Measurements from ENCODE around the gene DGCR6.
"Not testable (repeated sequence)": the region's sequence is repeated elsewhere in the genome, so short reads cannot be mapped to it uniquely, and the experiment has no call there.

DGCR6 gene

DNA sequence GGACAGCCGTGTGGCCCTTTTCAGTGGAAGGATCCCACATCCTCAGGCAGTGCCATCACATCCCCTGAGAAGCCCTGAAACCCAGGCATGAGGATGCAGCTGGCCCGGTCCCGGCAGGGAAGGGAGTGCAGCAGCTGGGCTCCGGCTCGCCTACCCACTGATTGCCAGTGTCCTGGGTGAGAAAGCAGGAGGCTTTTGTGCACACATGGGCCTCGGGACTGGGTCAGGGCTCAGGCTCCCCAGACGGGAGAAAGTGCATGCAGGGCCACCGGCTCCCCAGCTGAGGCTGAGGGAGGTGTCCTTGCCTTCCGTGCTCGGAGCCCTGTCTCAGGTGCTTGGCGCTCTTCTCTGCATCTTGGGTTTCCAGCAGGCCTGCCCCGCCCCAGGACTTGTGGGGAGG, 53.6 kb downstream of the DGCR6 start:
- not testable (repeated sequence) for H3K4me1 ChIP-seq (ENCODE audit: control insufficient read depth in 2 of 2, insufficient read depth in 2 of 2, low read length in 2 of 2); H3K9ac ChIP-seq (ENCODE audit: low read depth in 1 of 2, low read length in 2 of 2); H3K36me3 ChIP-seq (ENCODE audit: control insufficient read depth in 2 of 2, insufficient read depth in 2 of 2, low read length in 2 of 2); H3K4me3 ChIP-seq (ENCODE audit: low read length in 2 of 2); H3K27ac ChIP-seq (ENCODE audit: low read depth in 2 of 2, low read length in 2 of 2); H3K27me3 ChIP-seq (ENCODE audit: control insufficient read depth in 2 of 2, insufficient read depth in 2 of 2, low read length in 2 of 2); H3K9me3 ChIP-seq (ENCODE audit: control insufficient read depth in 2 of 2, low read length in 2 of 2)

DNA sequence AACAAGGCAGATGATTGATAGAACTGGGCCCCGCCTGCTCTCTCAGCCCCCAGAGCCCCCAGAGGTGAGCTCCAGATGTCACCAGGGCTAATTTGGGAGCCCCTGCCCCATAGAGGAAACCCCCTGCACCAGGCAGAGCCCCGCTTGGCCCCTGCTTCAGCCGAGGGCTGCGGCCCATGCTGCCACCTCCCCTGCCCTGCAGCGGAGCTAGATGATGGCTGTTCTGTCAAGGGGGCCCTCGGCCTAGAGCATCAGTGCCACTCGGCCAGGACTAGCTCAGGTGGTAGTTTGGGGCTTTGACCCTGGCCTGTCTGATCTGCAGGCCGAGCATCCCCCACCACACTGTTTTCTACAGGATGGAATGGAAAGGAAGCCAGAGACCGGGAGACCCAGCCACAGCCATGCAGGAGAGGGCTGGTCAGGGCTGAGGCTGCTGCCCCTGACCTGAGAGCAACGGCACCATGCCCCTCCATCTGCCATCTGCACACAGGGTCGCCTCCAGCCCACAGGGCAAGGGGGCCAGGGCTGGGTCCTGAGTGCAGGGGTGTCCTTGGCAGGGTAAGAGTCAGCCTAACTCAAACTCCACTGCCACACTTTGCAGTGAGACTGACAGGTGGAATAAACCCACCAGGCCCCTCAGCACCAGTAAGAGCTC, 54.2 kb downstream of the DGCR6 start:
- H3K4me3 ChIP-seq (ENCODE audit: low read length in 2 of 2); H3K9me3 ChIP-seq (ENCODE audit: control insufficient read depth in 2 of 2, low read length in 2 of 2); H3K27me3 ChIP-seq (ENCODE audit: control insufficient read depth in 2 of 2, insufficient read depth in 2 of 2, low read length in 2 of 2); H3K9ac ChIP-seq (ENCODE audit: low read depth in 1 of 2, low read length in 2 of 2); H3K36me3 ChIP-seq (ENCODE audit: control insufficient read depth in 2 of 2, insufficient read depth in 2 of 2, low read length in 2 of 2); H3K4me1 ChIP-seq (ENCODE audit: control insufficient read depth in 2 of 2, insufficient read depth in 2 of 2, low read length in 2 of 2); H3K27ac ChIP-seq (ENCODE audit: low read depth in 2 of 2, low read length in 2 of 2): not testable (repeated sequence)

DNA sequence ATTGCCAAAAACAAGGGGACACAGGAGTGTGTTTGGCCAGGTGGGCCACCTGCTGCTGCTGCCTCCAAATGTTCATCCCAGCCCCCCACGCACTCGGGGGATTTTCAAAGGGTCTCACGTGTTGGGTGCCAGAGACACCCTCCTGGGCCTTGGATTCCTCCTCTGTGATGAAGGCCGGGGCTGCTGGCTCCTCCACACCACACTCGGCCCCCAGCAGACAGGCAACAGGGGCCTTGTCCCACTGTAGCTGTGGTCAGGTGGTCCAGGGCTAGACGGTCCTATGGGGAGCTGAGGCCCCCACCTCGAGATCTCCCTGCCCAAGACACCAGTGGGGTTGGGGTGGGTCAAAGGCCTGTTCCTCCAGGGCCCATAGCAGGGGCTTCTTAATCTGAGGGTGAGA, 55.1 kb downstream of the DGCR6 start:
- not testable (repeated sequence) for H3K9ac ChIP-seq (ENCODE audit: low read depth in 1 of 2, low read length in 2 of 2); H3K27me3 ChIP-seq (ENCODE audit: control insufficient read depth in 2 of 2, insufficient read depth in 2 of 2, low read length in 2 of 2); H3K36me3 ChIP-seq (ENCODE audit: control insufficient read depth in 2 of 2, insufficient read depth in 2 of 2, low read length in 2 of 2); H3K9me3 ChIP-seq (ENCODE audit: control insufficient read depth in 2 of 2, low read length in 2 of 2); H3K4me3 ChIP-seq (ENCODE audit: low read length in 2 of 2); H3K4me1 ChIP-seq (ENCODE audit: control insufficient read depth in 2 of 2, insufficient read depth in 2 of 2, low read length in 2 of 2); H3K27ac ChIP-seq (ENCODE audit: low read depth in 2 of 2, low read length in 2 of 2)
